Right renal cortex interstitium (tissue), 3 donors: Measurements from ENCODE around the gene GRB14. TPM values are rescaled to one million over a fixed set of nuclear protein-coding genes. Genes with fewer than 3 reads are reported as not detected.
A peak's percentile ranks its signal among the peaks of the same experiment; 100 is the strongest.
"Not testable (repeated sequence)": the region's sequence is repeated elsewhere in the genome, so short reads cannot be mapped to it uniquely, and the experiment has no call there.

Experiments used
- DNase-seq, 3 donors: peaks; one replicate each; pipeline ENCODE4 v3.0.0-alpha.2; 2013; ENCODE audit warnings: low read depth in 3 of 3, low spot score in 2 of 3
- polyA plus RNA-seq, 3 donors: library from polyadenylated mRNA; unstranded; fragments of 120-200 nt; gene quantifications; one replicate each; pipeline ENCODE4 v1.2.1, GENCODE V29; 2013; ENCODE audit not compliant: insufficient read length in 3 of 3

The GRB14 gene
- polyA plus RNA-seq, 3 donors: 51.0 to 59.6 (median 53.0) TPM

- DNase-seq: no peak
Measured at GRCh38 chr2:164504253-164504652, 117.0 kb downstream of the GRB14 start.

DNA sequence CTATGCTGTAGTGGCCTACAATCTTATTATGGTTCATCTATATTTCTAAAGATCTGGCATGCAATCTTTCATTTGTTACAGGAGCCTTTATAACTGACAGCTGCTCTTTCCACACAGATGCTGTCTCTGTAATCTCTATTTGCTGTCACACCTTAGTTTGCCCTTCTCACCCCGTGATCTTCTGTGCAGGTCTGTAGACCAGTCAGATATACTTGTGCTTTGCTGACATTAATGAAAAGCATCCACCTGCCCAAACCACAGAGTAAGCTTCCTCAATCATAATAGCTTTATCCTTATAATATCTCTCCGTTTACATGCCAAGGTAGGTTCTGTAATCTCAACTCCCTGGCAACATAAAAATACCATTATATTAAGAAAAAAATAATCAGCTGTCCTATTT lies 122.4 kb downstream of the GRB14 start:
- no peak for DNase-seq

GRCh38 chr2:164496881-164497280 lies 124.4 kb downstream of the GRB14 start:
- DNase-seq: no peak

GRCh38 chr2:164496421-164496820 lies 124.9 kb downstream of the GRB14 start:
- no peak for DNase-seq

DNA sequence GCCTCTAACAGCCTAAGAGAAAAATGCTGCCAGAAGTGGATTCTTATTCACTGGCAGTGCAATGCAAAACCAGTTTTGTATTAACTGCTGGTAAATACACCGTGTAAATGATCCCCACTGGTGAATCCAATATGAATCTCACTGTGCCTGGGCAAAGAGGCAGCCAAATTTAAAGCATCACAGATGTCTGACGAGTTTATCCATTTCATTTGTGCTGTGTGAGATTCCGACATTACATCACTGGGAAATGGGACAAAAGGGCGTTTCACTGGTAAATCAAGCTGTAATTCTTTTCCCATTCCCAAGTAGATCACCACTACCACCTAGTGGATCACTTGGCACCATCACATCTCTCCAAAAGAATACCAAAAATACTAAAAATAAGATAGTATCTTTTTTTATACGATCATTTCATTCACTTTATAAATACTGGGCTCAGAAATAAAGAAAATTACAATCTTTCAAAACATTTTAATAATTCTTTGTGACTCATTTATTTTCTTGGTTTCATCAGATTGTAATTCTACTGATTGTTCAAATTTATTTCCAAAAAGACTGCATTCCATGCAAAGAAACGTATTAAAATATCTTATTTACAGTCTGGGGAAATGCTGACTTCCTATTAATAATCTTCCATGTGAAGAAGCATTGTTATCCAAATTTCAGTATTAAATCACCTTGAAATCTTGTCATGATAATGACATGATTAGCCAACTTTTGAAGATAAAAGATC lies 125.6 kb downstream of the GRB14 start:
- peak; percentile 2 to 13 (median 13) for DNase-seq

- DNase-seq: no peak
Measured at GRCh38 chr2:164485541-164485940, 135.7 kb downstream of the GRB14 start.

GRCh38 chr2:164479460-164479859 lies 141.8 kb downstream of the GRB14 start:
- DNase-seq: peak in 1 of 3 donors; percentile 10

GRCh38 chr2:164478205-164478604 lies 143.1 kb downstream of the GRB14 start:
- DNase-seq: no peak

GRCh38 chr2:164474873-164475272 lies 146.4 kb downstream of the GRB14 start:
- no peak for DNase-seq

DNA sequence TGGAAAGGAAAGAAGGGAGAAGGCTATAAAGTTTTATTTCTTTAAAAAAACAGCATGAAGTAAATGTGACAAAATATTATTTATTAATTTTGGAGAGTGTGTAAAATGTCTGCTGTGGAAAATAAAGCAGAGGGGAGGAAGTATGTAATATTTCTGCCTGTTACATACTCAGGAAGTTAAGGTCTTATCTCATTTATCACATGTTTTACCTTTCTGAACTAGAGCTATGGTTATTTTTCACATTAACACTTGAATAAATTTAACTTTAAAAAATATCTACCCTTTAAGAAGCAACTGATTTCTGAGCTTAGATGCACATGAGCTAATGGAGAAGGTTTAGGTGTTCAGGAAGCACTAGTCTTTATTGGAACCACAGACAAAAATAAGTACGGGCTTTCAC lies 148.3 kb downstream of the GRB14 start:
- DNase-seq: no peak

- DNase-seq: not testable (repeated sequence)
Measured at GRCh38 chr2:164465047-164465446, 156.2 kb downstream of the GRB14 start.

GRCh38 chr2:164464376-164464775 lies 156.9 kb downstream of the GRB14 start:
- DNase-seq: no peak

DNA sequence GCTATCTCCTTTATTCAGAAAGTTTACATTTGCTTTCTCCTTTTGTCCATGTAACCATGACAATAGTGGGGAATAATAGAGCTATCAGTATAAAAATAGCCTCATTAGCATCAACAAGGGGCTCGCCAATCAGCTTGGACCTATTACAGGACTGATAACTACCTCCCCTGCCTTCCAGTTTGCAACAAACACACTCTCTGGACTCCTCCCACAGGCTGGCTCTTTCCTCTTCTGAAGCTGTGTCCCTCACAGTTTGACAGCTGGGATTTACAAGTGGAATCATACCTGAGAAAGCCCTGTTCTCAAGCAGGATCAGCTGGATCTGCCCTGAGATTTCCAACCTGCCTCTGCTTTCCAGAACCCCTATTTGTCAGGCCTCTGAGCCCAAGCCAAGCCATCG lies 162.5 kb downstream of the GRB14 start:
- no peak for DNase-seq

- DNase-seq: no peak
Measured at GRCh38 chr2:164457271-164457670, 164.0 kb downstream of the GRB14 start.

DNA sequence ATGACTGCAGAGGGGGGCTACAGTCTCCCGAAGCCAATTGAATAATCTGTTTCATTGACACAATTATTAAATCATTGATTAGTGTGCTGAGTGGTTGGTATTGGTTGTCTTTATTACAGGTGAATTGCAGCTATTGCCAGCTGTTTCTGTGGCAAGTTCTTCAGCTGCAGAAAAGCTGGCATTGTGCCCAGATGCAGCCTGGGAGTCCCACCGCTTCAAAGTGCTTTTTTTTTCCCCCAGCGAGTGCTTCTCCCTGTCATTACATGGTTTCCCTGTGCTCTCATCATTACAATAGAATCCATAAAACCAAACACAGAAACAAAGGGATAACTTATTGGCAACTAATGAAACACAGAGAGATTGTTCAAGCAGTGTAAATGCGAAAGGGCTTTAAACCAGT lies 164.7 kb downstream of the GRB14 start:
- DNase-seq: peak in 1 of 3 donors; percentile 8

DNA sequence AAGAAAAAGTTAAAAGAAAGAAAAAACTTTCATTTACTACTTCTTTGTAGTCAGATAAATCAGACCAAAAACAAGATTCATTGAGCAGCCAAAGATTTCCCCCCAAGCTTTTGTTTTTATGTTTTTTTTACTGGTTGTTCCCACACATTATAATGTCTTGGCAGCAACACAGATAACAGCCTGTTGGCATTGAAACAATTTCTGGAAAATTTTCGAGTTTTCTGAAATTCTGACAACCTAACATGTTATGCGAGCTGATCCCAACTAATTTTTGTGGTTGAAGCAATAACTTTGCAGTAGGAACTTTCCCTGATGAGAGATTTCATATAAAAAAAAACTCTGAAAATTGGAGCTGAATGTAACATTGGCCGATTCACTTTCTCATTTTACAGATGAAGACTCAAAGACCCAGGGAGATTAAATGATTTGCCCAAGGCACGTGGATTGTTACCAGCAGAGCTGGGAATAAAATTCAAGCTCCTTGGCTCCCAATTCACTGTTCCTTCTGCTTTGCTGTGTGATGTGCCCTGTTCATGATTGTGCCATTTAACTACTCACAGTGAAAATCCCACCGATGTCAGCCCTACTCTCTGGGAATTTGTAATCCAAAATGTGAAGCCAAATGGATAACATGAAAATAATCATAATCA lies 167.5 kb downstream of the GRB14 start:
- no peak for DNase-seq

DNA sequence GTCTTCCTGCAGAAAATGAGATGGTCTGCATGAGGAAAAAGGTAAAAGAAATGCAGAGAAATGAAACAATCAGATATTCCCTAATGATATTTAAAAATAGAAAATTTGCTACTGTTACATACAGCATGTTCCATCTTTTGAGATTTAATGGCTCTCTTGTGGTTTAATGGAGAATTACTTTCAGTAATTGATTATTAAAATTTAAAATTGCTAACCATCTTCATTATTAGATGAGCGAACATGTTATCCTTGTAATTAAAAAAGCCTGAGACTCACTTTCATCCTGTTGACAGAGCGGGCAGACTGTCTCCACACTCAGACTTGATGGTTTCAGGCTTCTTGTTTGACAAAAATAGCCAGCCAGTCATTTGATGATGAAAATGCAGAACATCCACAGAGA lies 171.0 kb downstream of the GRB14 start:
- DNase-seq: no peak

GRCh38 chr2:164449706-164450105 lies 171.6 kb downstream of the GRB14 start:
- DNase-seq: no peak

DNA sequence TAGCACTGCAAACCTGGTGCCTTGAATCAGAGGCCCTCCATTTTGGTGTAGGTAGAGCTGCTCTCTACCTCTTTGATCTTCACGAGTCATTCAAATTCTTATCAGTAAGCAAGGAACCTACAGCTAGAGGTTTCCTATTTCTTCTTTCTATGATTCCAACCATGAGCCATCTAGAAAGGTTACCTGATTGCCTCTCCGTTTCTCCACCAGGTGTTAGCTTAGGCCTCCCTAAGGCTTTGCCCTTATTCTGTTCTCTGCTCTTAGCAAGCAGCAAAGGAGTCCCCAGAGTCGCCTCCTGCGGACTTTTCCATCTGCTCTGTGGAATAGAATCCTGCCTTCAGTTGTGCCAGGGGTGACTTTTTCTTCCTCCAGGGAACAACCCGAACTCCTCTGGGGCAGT lies 173.6 kb downstream of the GRB14 start:
- no peak for DNase-seq
